ENCODE measurements around the gene MOB2.

The MOB2 gene

GRCh38 chr11:1461826-1462697 lies 24.5 kb downstream of the MOB2 start:
- intact Hi-C loops (cut with DNase I; ENCODE audit: low total_unique reads): loop anchor here (2.0 kb wide), 1 partner anchor 21 kb away; no protein-coding TSS in a partner anchor
- peak overlapping the region; percentile 52 to 59 for H3K4me3 ChIP-seq
- peaks cover 0 to 72% (median 50%) of the 10 kb centered on the region in 4 donors for H3K4me1 ChIP-seq
- no peak for DNase-seq
- TF ChIP-seq CTCF (IDR thresholded peaks at IDR 0.05): no peak
- no peaks in the 10 kb centered on the region for H3K9me3 ChIP-seq
- H3K36me3 ChIP-seq: peaks cover 11 to 52% (median 11%) of the 10 kb centered on the region in 3 donors
- H3K27ac ChIP-seq: peak overlapping the region; percentile 98 to 99
- H3K27me3 ChIP-seq: no peaks in the 10 kb centered on the region

GRCh38 chr11:1460986-1461825 lies 25.4 kb downstream of the MOB2 start:
- TF ChIP-seq CTCF (IDR thresholded peaks at IDR 0.05): no peak
- intact Hi-C loops (cut with DNase I; ENCODE audit: low total_unique reads): loop anchor here (2.0 kb wide), 1 partner anchor 22 kb away; no protein-coding TSS in a partner anchor
- peak overlapping the region; percentile 52 to 59 for H3K4me3 ChIP-seq

GRCh38 chr11:1460396-1460985 lies 26.1 kb downstream of the MOB2 start:
- Histone ChIP-seq H3K4me3 (peak overlapping the region; percentile 52 to 59), H3K4me1 (peaks cover 0 to 77% (median 50%) of the 10 kb centered on the region in 4 donors), H3K9me3 (no peaks in the 10 kb centered on the region), H3K36me3 (peaks cover 4 to 36% (median 9%) of the 10 kb centered on the region in 3 donors), H3K27ac (peak overlapping the region; percentile 98 to 99), H3K27me3 (no peaks in the 10 kb centered on the region)
- peak; percentile 70 to 98 for DNase-seq
- intact Hi-C loops (cut with DNase I; ENCODE audit: low total_unique reads): loop anchor here (2.0 kb wide), 1 partner anchor 22 kb away; no protein-coding TSS in a partner anchor
- TF ChIP-seq CTCF (IDR thresholded peaks at IDR 0.05): no peak

More at GRCh38 chr11:1460986-1461825, 25.4 kb downstream of the MOB2 start:
- Histone ChIP-seq H3K27ac (peak overlapping the region; percentile 98 to 99), H3K9me3 (no peaks in the 10 kb centered on the region), H3K36me3 (peaks cover 4 to 44% (median 9%) of the 10 kb centered on the region in 3 donors), H3K27me3 (no peaks in the 10 kb centered on the region), H3K4me1 (peaks cover 0 to 72% (median 50%) of the 10 kb centered on the region in 4 donors)
- DNase-seq: peak in 1 of 2 donors; percentile 85

- Histone ChIP-seq H3K27ac (peak overlapping the region; percentile 98 to 99), H3K27me3 (no peaks in the 10 kb centered on the region), H3K9me3 (no peaks in the 10 kb centered on the region), H3K4me1 (peaks cover 0 to 77% (median 50%) of the 10 kb centered on the region in 4 donors), H3K4me3 (peak overlapping the region; percentile 52 to 53), H3K36me3 (peaks cover 4 to 30% (median 9%) of the 10 kb centered on the region in 3 donors)
- no peak for TF ChIP-seq CTCF (IDR thresholded peaks at IDR 0.05)
- intact Hi-C loops (cut with DNase I; ENCODE audit: low total_unique reads): loop anchor here (2.0 to 10.0 kb wide), 3 partner anchors 23 to 153 kb away; partner anchors contain the start of genes DUSP8 and TOLLIP
- no peak for DNase-seq
Observed at GRCh38 chr11:1459764-1460395, 26.7 kb downstream of the MOB2 start.
